Measurements from ENCODE around the gene BPHL.
"Not testable (repeated sequence)": the region's sequence is repeated elsewhere in the genome, so short reads cannot be mapped to it uniquely, and the experiment has no call there.

Gene BPHL

GRCh38 chr6:3077430-3077829, 41.1 kb upstream of the BPHL start:
- in situ Hi-C loops (cut with HindIII; ENCODE audit: low sequenced_read_pairs): no loop called here
- no peak for DNase-seq (ENCODE audit: low read depth)
- no peak overlapping the region for H3K4me3 ChIP-seq (ENCODE audit: low read depth, low read length)
- TF ChIP-seq CTCF (IDR thresholded peaks at IDR 0.05; ENCODE audit: low read depth, low read length, missing control alignments): no peak

GRCh38 chr6:3078952-3079351, 39.6 kb upstream of the BPHL start:
- DNase-seq (ENCODE audit: low read depth); in situ Hi-C loops (cut with HindIII; ENCODE audit: low sequenced_read_pairs); H3K4me3 ChIP-seq (ENCODE audit: low read depth, low read length): not testable (repeated sequence)

GRCh38 chr6:3079682-3080081, 38.8 kb upstream of the BPHL start:
- in situ Hi-C loops (cut with HindIII; ENCODE audit: low sequenced_read_pairs): no loop called here
- no peak overlapping the region for H3K4me3 ChIP-seq (ENCODE audit: low read depth, low read length)
- no peak for TF ChIP-seq CTCF (IDR thresholded peaks at IDR 0.05; ENCODE audit: low read depth, low read length, missing control alignments)
- no peak for DNase-seq (ENCODE audit: low read depth)

GRCh38 chr6:3081960-3082359, 36.6 kb upstream of the BPHL start:
- in situ Hi-C loops (cut with HindIII; ENCODE audit: low sequenced_read_pairs): no loop called here
- TF ChIP-seq CTCF (IDR thresholded peaks at IDR 0.05; ENCODE audit: low read depth, low read length, missing control alignments): no peak
- no peak for DNase-seq (ENCODE audit: low read depth)
- no peak overlapping the region for H3K4me3 ChIP-seq (ENCODE audit: low read depth, low read length)

GRCh38 chr6:3085074-3085473, 33.4 kb upstream of the BPHL start:
- no peak for TF ChIP-seq CTCF (IDR thresholded peaks at IDR 0.05; ENCODE audit: low read depth, low read length, missing control alignments)
- DNase-seq (ENCODE audit: low read depth): no peak
- in situ Hi-C loops (cut with HindIII; ENCODE audit: low sequenced_read_pairs): no loop called here
- H3K4me3 ChIP-seq (ENCODE audit: low read depth, low read length): no peak overlapping the region

- H3K4me3 ChIP-seq (ENCODE audit: low read depth, low read length): no peak overlapping the region
- DNase-seq (ENCODE audit: low read depth): no peak
- TF ChIP-seq CTCF (IDR thresholded peaks at IDR 0.05; ENCODE audit: low read depth, low read length, missing control alignments): no peak
- in situ Hi-C loops (cut with HindIII; ENCODE audit: low sequenced_read_pairs): no loop called here
Measured at GRCh38 chr6:3086282-3086946, 32.1 kb upstream of the BPHL start.

- no peak overlapping the region for H3K4me3 ChIP-seq (ENCODE audit: low read depth, low read length)
- no peak for TF ChIP-seq CTCF (IDR thresholded peaks at IDR 0.05; ENCODE audit: low read depth, low read length, missing control alignments)
- in situ Hi-C loops (cut with HindIII; ENCODE audit: low sequenced_read_pairs): no loop called here
- DNase-seq (ENCODE audit: low read depth): no peak
Measured at GRCh38 chr6:3088446-3088845, 30.1 kb upstream of the BPHL start.
